ENCODE measurements around the gene TUBGCP4.

GRCh38 chr15:43449981-43450380, 79.1 kb downstream of the TUBGCP4 start:
- no peak for TF ChIP-seq CTCF (conservative IDR thresholded peaks at IDR 0.05; ENCODE audit: low read depth, low read length)
- no peak for TF ChIP-seq EZH2 (IDR thresholded peaks at IDR 0.05; ENCODE audit: borderline replicate concordance, low read depth, low read length, poor library complexity, severe bottlenecking)

All from A673 (cell line).